ENCODE measurements around the gene DCAF12. TPM values are rescaled to one million over a fixed set of nuclear protein-coding genes. Genes with fewer than 3 reads are reported as not detected.

DCAF12 gene
- total and polyA plus RNA-seq, 2 of the 4 experiments (the other 2 are of a cell fraction), result 7.2 to 17.1 TPM

GRCh38 chr9:34151398-34151797 is 24.9 kb upstream of the DCAF12 start:
- Histone ChIP-seq H2AFZ (replicated peaks; ENCODE audit: low read length, poor library complexity) (no peak overlapping the region), H4K8ac (ENCODE audit: low read depth in 2 of 2, low read length in 2 of 2) (no peak overlapping the region), H3K14ac (replicated peaks; ENCODE audit: low read depth, low read length) (no peak overlapping the region), H4K91ac (ENCODE audit: insufficient read depth, low read depth, low read length) (no peak overlapping the region), H3K9ac (ENCODE audit: low read depth, low read length) (no peak overlapping the region), H3K18ac (ENCODE audit: low read depth, low read length) (no peak overlapping the region), H2BK120ac (ENCODE audit: low read depth, low read length) (no peak overlapping the region), H2BK20ac (ENCODE audit: low read depth, low read length) (no peak overlapping the region), H3K79me1 (ENCODE audit: low read depth in 1 of 2, low read length in 2 of 2) (no peaks in the 10 kb centered on the region), H2AK9ac (replicated peaks; ENCODE audit: low read depth, low read length, poor library complexity) (peak overlapping the region; percentile 35), H3K9me1 (ENCODE audit: insufficient read depth, low read length) (no peaks in the 10 kb centered on the region), H3K27ac (ENCODE audit: insufficient read depth, low read length) (no peak overlapping the region), H2BK15ac (ENCODE audit: low read depth, low read length) (no peak overlapping the region), H3K4me3 (ENCODE audit: insufficient read depth, low read depth, low read length) (no peak overlapping the region), H3K27me3 (ENCODE audit: control insufficient read depth, insufficient read depth, low read length) (peaks cover 6% of the 10 kb centered on the region), H4K5ac (ENCODE audit: low read depth, low read length) (no peak overlapping the region), H3K4me2 (ENCODE audit: low read depth, low read length) (no peak overlapping the region), H2AK5ac (ENCODE audit: low read depth, low read length) (no peak overlapping the region), H3K36me3 (ENCODE audit: control insufficient read depth, insufficient read depth, low read length) (no peaks in the 10 kb centered on the region), H3K4ac (ENCODE audit: low read depth, low read length) (no peak overlapping the region; the same call in 1 of the 2 replicates), H2BK5ac (ENCODE audit: low read depth, low read length, poor library complexity, severe bottlenecking) (no peak overlapping the region), H3K9me3 (ENCODE audit: control insufficient read depth, insufficient read depth, low read length) (no peaks in the 10 kb centered on the region), H3K4me1 (ENCODE audit: control insufficient read depth, insufficient read depth, low read length) (no peaks in the 10 kb centered on the region), H4K20me1 (ENCODE audit: insufficient read depth, low read length) (no peaks in the 10 kb centered on the region), H3K56ac (ENCODE audit: extremely low read depth, insufficient read depth, low read length) (no peak overlapping the region), H3K23ac (ENCODE audit: low read depth, low read length) (no peak overlapping the region)
- dilution Hi-C loops (cut with HindIII; ENCODE audit: low sequenced_read_pairs, unreplicated experiment) (no loop called here), intact Hi-C loops (cut with micrococcal nuclease) (no loop called here), in situ Hi-C loops (cut with MboI; ENCODE audit: low sequenced_read_pairs) (no loop called here)
- ATAC-seq (ENCODE audit: low read depth), result no peak
- WGBS, 2 experiments (ENCODE audit: extremely low coverage in 2 of 2, insufficient read length in 1 of 2), result no CpG with 5 or more reads among the region's 4 CpGs
- POLR2A ChIA-PET (ENCODE audit: unreplicated experiment), result interaction anchor here (0.6 kb wide), 1 partner anchor 327 kb away, joined by 3 read pairs; no protein-coding TSS in a partner anchor
- no peak for TF ChIP-seq RCOR1 (IDR thresholded peaks at IDR 0.05; ENCODE audit: insufficient replicate concordance, low read length)
- no peak for TF ChIP-seq MXI1 (IDR thresholded peaks at IDR 0.05; ENCODE audit: borderline replicate concordance, low read depth, low read length)
- TF ChIP-seq RAD21 (IDR thresholded peaks at IDR 0.05; ENCODE audit: low read length), result no peak
- TF ChIP-seq ELK1 (IDR thresholded peaks at IDR 0.05; ENCODE audit: borderline replicate concordance, low read depth, low read length), result no peak
- no peak for TF ChIP-seq USF2 (IDR thresholded peaks at IDR 0.05; ENCODE audit: low read depth, low read length)
- TF ChIP-seq RFX5 (IDR thresholded peaks at IDR 0.05; ENCODE audit: low read depth, low read length), result no peak
- no peak for TF ChIP-seq CTCF (conservative IDR thresholded peaks at IDR 0.05; ENCODE audit: low read depth, low read length)
- no peak for TF ChIP-seq NFE2L2 (IDR thresholded peaks at IDR 0.05; ENCODE audit: low read depth, low read length)
- no peak for TF ChIP-seq CEBPB (IDR thresholded peaks at IDR 0.05; ENCODE audit: low read depth, low read length)
- TF ChIP-seq MAFK (IDR thresholded peaks at IDR 0.05; ENCODE audit: low read depth, low read length), result no peak
- TF ChIP-seq FOS (IDR thresholded peaks at IDR 0.05; ENCODE audit: low read depth, low read length), result no peak
- TF ChIP-seq POLR2A (IDR thresholded peaks at IDR 0.05; ENCODE audit: low read depth, low read length), result no peak
- no peak for TF ChIP-seq CHD1 (IDR thresholded peaks at IDR 0.05; ENCODE audit: low read depth, low read length)
- BruUV-seq (replicated peaks), result no TSS peak
- CTCF ChIA-PET, result no interaction called here
- no peak for DNase-seq
